Measurements from ENCODE around the gene ALOX15. TPM values are rescaled to one million over a fixed set of nuclear protein-coding genes. Genes with fewer than 3 reads are reported as not detected.

The ALOX15 gene
- polyA plus RNA-seq, 1 donor from 2014 or later: 0.12 TPM

- TF ChIP-seq, protein P1, sequence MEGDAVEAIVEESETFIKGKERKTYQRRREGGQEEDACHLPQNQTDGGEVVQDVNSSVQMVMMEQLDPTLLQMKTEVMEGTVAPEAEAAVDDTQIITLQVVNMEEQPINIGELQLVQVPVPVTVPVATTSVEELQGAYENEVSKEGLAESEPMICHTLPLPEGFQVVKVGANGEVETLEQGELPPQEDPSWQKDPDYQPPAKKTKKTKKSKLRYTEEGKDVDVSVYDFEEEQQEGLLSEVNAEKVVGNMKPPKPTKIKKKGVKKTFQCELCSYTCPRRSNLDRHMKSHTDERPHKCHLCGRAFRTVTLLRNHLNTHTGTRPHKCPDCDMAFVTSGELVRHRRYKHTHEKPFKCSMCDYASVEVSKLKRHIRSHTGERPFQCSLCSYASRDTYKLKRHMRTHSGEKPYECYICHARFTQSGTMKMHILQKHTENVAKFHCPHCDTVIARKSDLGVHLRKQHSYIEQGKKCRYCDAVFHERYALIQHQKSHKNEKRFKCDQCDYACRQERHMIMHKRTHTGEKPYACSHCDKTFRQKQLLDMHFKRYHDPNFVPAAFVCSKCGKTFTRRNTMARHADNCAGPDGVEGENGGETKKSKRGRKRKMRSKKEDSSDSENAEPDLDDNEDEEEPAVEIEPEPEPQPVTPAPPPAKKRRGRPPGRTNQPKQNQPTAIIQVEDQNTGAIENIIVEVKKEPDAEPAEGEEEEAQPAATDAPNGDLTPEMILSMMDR (IDR thresholded peaks at IDR 0.05; ENCODE audit: poor library complexity, severe bottlenecking): no peak
- no peak for TF ChIP-seq REST (IDR thresholded peaks at IDR 0.05; ENCODE audit: borderline replicate concordance)
- no peak for TF ChIP-seq EZH2 (IDR thresholded peaks at IDR 0.05; ENCODE audit: borderline replicate concordance, insufficient read depth, low read length, poor library complexity, severe bottlenecking)
- TF ChIP-seq SMC3 (conservative IDR thresholded peaks at IDR 0.05; ENCODE audit: poor library complexity): no peak
- no peak for TF ChIP-seq MXI1 (conservative IDR thresholded peaks at IDR 0.05; ENCODE audit: poor library complexity, severe bottlenecking)
- TF ChIP-seq RAD21 (conservative IDR thresholded peaks at IDR 0.05): no peak
- no peak for TF ChIP-seq TAF1 (IDR thresholded peaks at IDR 0.05; ENCODE audit: low read depth)
- TF ChIP-seq POLR2AphosphoS5 (IDR thresholded peaks at IDR 0.05): no peak
- no peak for TF ChIP-seq EP300 (conservative IDR thresholded peaks at IDR 0.05; ENCODE audit: poor library complexity, severe bottlenecking)
- Histone ChIP-seq H4K20me1 (ENCODE audit: insufficient read depth) (no peaks in the 10 kb centered on the region), H3K79me2 (replicated peaks; ENCODE audit: insufficient read depth, low read length) (no peaks in the 10 kb centered on the region), H3K27me3 (ENCODE audit: insufficient read depth, low read depth, low read length) (no peaks in the 10 kb centered on the region), H3F3A (ENCODE audit: insufficient read depth, low read length, poor library complexity, severe bottlenecking) (no peaks in the 10 kb centered on the region), H3K27ac (ENCODE audit: low read length) (no peak overlapping the region), H3K9ac (ENCODE audit: low read length) (no peak overlapping the region), H3K36me3 (ENCODE audit: insufficient read depth, low read length) (no peaks in the 10 kb centered on the region), H3K4me2 (ENCODE audit: low read length) (no peak overlapping the region), H3K9me3 (ENCODE audit: low read length) (no peaks in the 10 kb centered on the region), H3K9me2 (ENCODE audit: insufficient read depth, low read length) (no peaks in the 10 kb centered on the region), H3K4me3 (ENCODE audit: low read length) (no peak overlapping the region), H2AFZ (ENCODE audit: low read depth, low read length) (no peak overlapping the region)
These were observed 23.7 kb downstream of the ALOX15 start for GRCh38 chr17:4617590-4618351.

- H3K9ac ChIP-seq (ENCODE audit: low read length): no peak overlapping the region
- no peak overlapping the region for H2AFZ ChIP-seq (ENCODE audit: low read depth, low read length)
- TF ChIP-seq REST (IDR thresholded peaks at IDR 0.05; ENCODE audit: borderline replicate concordance) (no peak), EP300 (conservative IDR thresholded peaks at IDR 0.05; ENCODE audit: poor library complexity, severe bottlenecking) (no peak), RAD21 (conservative IDR thresholded peaks at IDR 0.05) (no peak), TAF1 (IDR thresholded peaks at IDR 0.05; ENCODE audit: low read depth) (no peak), EZH2 (IDR thresholded peaks at IDR 0.05; ENCODE audit: borderline replicate concordance, insufficient read depth, low read length, poor library complexity, severe bottlenecking) (no peak), POLR2AphosphoS5 (IDR thresholded peaks at IDR 0.05) (no peak), MXI1 (conservative IDR thresholded peaks at IDR 0.05; ENCODE audit: poor library complexity, severe bottlenecking) (no peak), SMC3 (conservative IDR thresholded peaks at IDR 0.05; ENCODE audit: poor library complexity) (no peak)
- TF ChIP-seq, protein P1 (IDR thresholded peaks at IDR 0.05; ENCODE audit: poor library complexity, severe bottlenecking): no peak
- H3F3A ChIP-seq (ENCODE audit: insufficient read depth, low read length, poor library complexity, severe bottlenecking): no peaks in the 10 kb centered on the region
- no peak overlapping the region for H3K27ac ChIP-seq (ENCODE audit: low read length)
- H3K9me2 ChIP-seq (ENCODE audit: insufficient read depth, low read length): no peaks in the 10 kb centered on the region
- H3K79me2 ChIP-seq (replicated peaks; ENCODE audit: insufficient read depth, low read length): no peaks in the 10 kb centered on the region
- no peak overlapping the region for H3K4me2 ChIP-seq (ENCODE audit: low read length)
- no peaks in the 10 kb centered on the region for H3K36me3 ChIP-seq (ENCODE audit: insufficient read depth, low read length)
- no peaks in the 10 kb centered on the region for H3K9me3 ChIP-seq (ENCODE audit: low read length)
- no peak overlapping the region for H3K4me3 ChIP-seq (ENCODE audit: low read length)
- no peaks in the 10 kb centered on the region for H4K20me1 ChIP-seq (ENCODE audit: insufficient read depth)
- H3K27me3 ChIP-seq (ENCODE audit: insufficient read depth, low read depth, low read length): no peaks in the 10 kb centered on the region
These were observed 24.4 kb downstream of the ALOX15 start for GRCh38 chr17:4617090-4617489.

All from neural cell (in vitro differentiated cells).